Caco-2 (cell line): ENCODE results near the gene MAN2A1. TPM values are rescaled to one million over a fixed set of nuclear protein-coding genes. Genes with fewer than 3 reads are reported as not detected.

Experiments
- BruUV-seq: library from RNA; stranded (reverse); fragments of 400-500 nt; replicated peaks from 2 replicates; lab custom pipeline; 2021; lab: Mats Ljungman, UMichigan
- CTCF ChIA-PET: fragments of 300-600 bp; sonication (Branson Sonifier 250); formaldehyde crosslinking; loops from one replicate; lab custom pipeline; 2022; ENCODE audit warnings: antibody characterized with exemption; lab: Charles Lee
- POLR2A ChIA-PET: fragments of 300-600 bp; sonication (Branson Sonifier 250); formaldehyde crosslinking; loops from one replicate; lab custom pipeline; 2022; ENCODE audit warnings: antibody characterized with exemption; lab: Charles Lee
- DNase-seq, 2 experiments: peaks; one replicate each; pipeline versions ENCODE4 v3.0.0 to v3.0.0-alpha.2; 2020 to 2022
- H3K27me3 ChIP-seq: replicated peaks from 2 replicates; pipeline ENCODE4 v1.6.0; 2011; ENCODE audit warnings: low read length; ENCODE audit not compliant: control insufficient read depth, insufficient read depth
- H3K36me3 ChIP-seq: 2 replicates; pipeline ENCODE4 v1.5.1; 2011; ENCODE audit warnings: low read length; ENCODE audit not compliant: control insufficient read depth, insufficient read depth
- H3K4me1 ChIP-seq: fragments of 250-450 bp; sonication (Bioruptor Pico); 2 replicates; pipeline ENCODE4 v1.5.1; 2020; ENCODE audit warnings: mild to moderate bottlenecking
- H3K4me3 ChIP-seq: 2 replicates; pipeline ENCODE4 v1.5.1; 2011; ENCODE audit warnings: low read depth, mild to moderate bottlenecking, control low read depth, low read length
- H3K9me3 ChIP-seq: fragments of 250-450 bp; sonication (Bioruptor Pico); 2 replicates; pipeline ENCODE4 v1.5.1; 2020; ENCODE audit warnings: mild to moderate bottlenecking, moderate library complexity
- H3K27ac Mint-ChIP-seq: one replicate; pipeline ENCODE4 v1.8.0; 2022; ENCODE audit warnings: mixed read lengths; ENCODE audit not compliant: unreplicated experiment
- H3K27me3 Mint-ChIP-seq: one replicate; pipeline ENCODE4 v1.8.0; 2022; ENCODE audit warnings: mixed read lengths; ENCODE audit not compliant: insufficient read depth, unreplicated experiment
- H3K36me3 Mint-ChIP-seq: one replicate; pipeline ENCODE4 v1.8.0; 2022; ENCODE audit warnings: mild to moderate bottlenecking, mixed read lengths; ENCODE audit not compliant: insufficient read depth, unreplicated experiment
- H3K4me1 Mint-ChIP-seq: one replicate; pipeline ENCODE4 v1.8.0; 2022; ENCODE audit warnings: low read depth, mixed read lengths; ENCODE audit not compliant: unreplicated experiment
- H3K4me3 Mint-ChIP-seq: one replicate; pipeline ENCODE4 v1.8.0; 2022; ENCODE audit warnings: mild to moderate bottlenecking, moderate library complexity, mixed read lengths; ENCODE audit not compliant: unreplicated experiment
- H3K9me3 Mint-ChIP-seq: one replicate; pipeline ENCODE4 v1.8.0; 2022; ENCODE audit warnings: mixed read lengths; ENCODE audit not compliant: unreplicated experiment
- intact Hi-C: fragments of 100-400 bp; cut with micrococcal nuclease; formaldehyde crosslinking; loops from one replicate; pipeline ENCODE4 v1.10.0; 2022; ENCODE audit not compliant: unreplicated experiment
- total RNA-seq: library from RNA; stranded (reverse); gene quantifications from 2 replicates; pipeline ENCODE4 v1.2.3, GENCODE V29; 2022
- TF ChIP-seq, protein P1 (sequence below), 2 experiments: fragments of 200-600 bp in 1 of 2; IDR thresholded peaks; 1 replicate in 1 of 2; 2 replicates in 1 of 2; pipeline versions ENCODE4 v1.5.1 to v1.8.0; 2011 to 2022; ENCODE audit warnings: antibody characterized with exemption in 1 of 2, control low read depth in 1 of 2, inconsistent platforms in 1 of 2, low read depth in 1 of 2, low read length in 1 of 2, mild to moderate bottlenecking in 1 of 2, moderate library complexity in 1 of 2; ENCODE audit not compliant: insufficient read depth in 1 of 2, severe bottlenecking in 1 of 2, unreplicated experiment in 1 of 2

The MAN2A1 gene
- total RNA-seq, 1 experiment from 2014 or later: 57.3 TPM

- BruUV-seq: no TSS peak
- H3K4me3 ChIP-seq: no peak overlapping the region
- no peak for DNase-seq
- H3K27me3 ChIP-seq: no peaks in the 10 kb centered on the region
- intact Hi-C loops: no loop called here
- Mint-ChIP-seq H3K27ac (no peak overlapping the region), H3K4me1 (no peaks in the 10 kb centered on the region), H3K9me3 (no peaks in the 10 kb centered on the region), H3K27me3 (no peaks in the 10 kb centered on the region), H3K36me3 (no peaks in the 10 kb centered on the region), H3K4me3 (no peak overlapping the region)
- H3K36me3 ChIP-seq: no peaks in the 10 kb centered on the region
- CTCF ChIA-PET: no interaction called here
- TF ChIP-seq, protein P1, sequence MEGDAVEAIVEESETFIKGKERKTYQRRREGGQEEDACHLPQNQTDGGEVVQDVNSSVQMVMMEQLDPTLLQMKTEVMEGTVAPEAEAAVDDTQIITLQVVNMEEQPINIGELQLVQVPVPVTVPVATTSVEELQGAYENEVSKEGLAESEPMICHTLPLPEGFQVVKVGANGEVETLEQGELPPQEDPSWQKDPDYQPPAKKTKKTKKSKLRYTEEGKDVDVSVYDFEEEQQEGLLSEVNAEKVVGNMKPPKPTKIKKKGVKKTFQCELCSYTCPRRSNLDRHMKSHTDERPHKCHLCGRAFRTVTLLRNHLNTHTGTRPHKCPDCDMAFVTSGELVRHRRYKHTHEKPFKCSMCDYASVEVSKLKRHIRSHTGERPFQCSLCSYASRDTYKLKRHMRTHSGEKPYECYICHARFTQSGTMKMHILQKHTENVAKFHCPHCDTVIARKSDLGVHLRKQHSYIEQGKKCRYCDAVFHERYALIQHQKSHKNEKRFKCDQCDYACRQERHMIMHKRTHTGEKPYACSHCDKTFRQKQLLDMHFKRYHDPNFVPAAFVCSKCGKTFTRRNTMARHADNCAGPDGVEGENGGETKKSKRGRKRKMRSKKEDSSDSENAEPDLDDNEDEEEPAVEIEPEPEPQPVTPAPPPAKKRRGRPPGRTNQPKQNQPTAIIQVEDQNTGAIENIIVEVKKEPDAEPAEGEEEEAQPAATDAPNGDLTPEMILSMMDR (IDR thresholded peaks at IDR 0.05; ENCODE audit: insufficient read depth in 1 of 2, low read depth in 1 of 2, low read length in 1 of 2, severe bottlenecking in 1 of 2, unreplicated experiment in 1 of 2): no peak
- POLR2A ChIA-PET: no interaction called here
- H3K4me1 ChIP-seq: peaks cover 8% of the 10 kb centered on the region; the same call in 1 of the 2 replicates
- no peaks in the 10 kb centered on the region for H3K9me3 ChIP-seq
Observed at GRCh38 chr5:109914906-109915305, 225.2 kb downstream of the MAN2A1 start.

- H3K4me3 Mint-ChIP-seq: no peak overlapping the region
- no peaks in the 10 kb centered on the region for H3K36me3 Mint-ChIP-seq
- H3K4me3 ChIP-seq: no peak overlapping the region
- H3K9me3 Mint-ChIP-seq: no peaks in the 10 kb centered on the region
- H3K4me1 Mint-ChIP-seq: no peaks in the 10 kb centered on the region
- peaks cover 8% of the 10 kb centered on the region; the same call in 1 of the 2 replicates for H3K4me1 ChIP-seq
- no peaks in the 10 kb centered on the region for H3K9me3 ChIP-seq
- no peaks in the 10 kb centered on the region for H3K27me3 ChIP-seq
- intact Hi-C loops: no loop called here
- no peak for DNase-seq
- H3K36me3 ChIP-seq: no peaks in the 10 kb centered on the region
- no peaks in the 10 kb centered on the region for H3K27me3 Mint-ChIP-seq
- no TSS peak for BruUV-seq
- no peak overlapping the region for H3K27ac Mint-ChIP-seq
- TF ChIP-seq, protein P1 (IDR thresholded peaks at IDR 0.05; ENCODE audit: insufficient read depth in 1 of 2, low read depth in 1 of 2, low read length in 1 of 2, severe bottlenecking in 1 of 2, unreplicated experiment in 1 of 2): no peak
- ChIA-PET POLR2A (no interaction called here), CTCF (no interaction called here)
Observed at GRCh38 chr5:109916481-109917153, 226.9 kb downstream of the MAN2A1 start.
